Stimulated activated CD8-positive, alpha-beta memory T cell treated with anti-CD3 and anti-CD28 coated beads, Interleukin-12 subunit alpha, Interleukin-12 subunit beta, amount 100 ng/mL, for 1 hour (primary cell): Measurements from ENCODE around the gene UST.
"Not testable (repeated sequence)": the region's sequence is repeated elsewhere in the genome, so short reads cannot be mapped to it uniquely, and the experiment has no call there.

Experiments used
- DNase-seq: peaks from one replicate; pipeline ENCODE4 v3.0.0-alpha.2; 2020; ENCODE audit warnings: low read depth

The UST gene

GRCh38 chr6:148898376-148899014 is 151.7 kb downstream of the UST start:
- DNase-seq, result no peak

- no peak for DNase-seq
Observed at GRCh38 chr6:148904896-148905870, 158.4 kb downstream of the UST start.

GRCh38 chr6:148905901-148906300 is 159.1 kb downstream of the UST start:
- no peak for DNase-seq

- no peak for DNase-seq
Observed at GRCh38 chr6:148906386-148906785, 159.6 kb downstream of the UST start.

- DNase-seq, result no peak
Observed at GRCh38 chr6:148907573-148907972, 160.7 kb downstream of the UST start.

- no peak for DNase-seq
Observed at GRCh38 chr6:148912252-148912651, 165.4 kb downstream of the UST start.

GRCh38 chr6:148915810-148916209 is 169.0 kb downstream of the UST start:
- DNase-seq, result no peak

- not testable (repeated sequence) for DNase-seq
Observed at GRCh38 chr6:148916485-148916884, 169.7 kb downstream of the UST start.

- no peak for DNase-seq
Observed at GRCh38 chr6:148924226-148925012, 177.6 kb downstream of the UST start.

- no peak for DNase-seq
Observed at GRCh38 chr6:148925701-148926100, 178.9 kb downstream of the UST start.

GRCh38 chr6:148926478-148926877 is 179.6 kb downstream of the UST start:
- no peak for DNase-seq

- no peak for DNase-seq
Observed at GRCh38 chr6:148927586-148927985, 180.8 kb downstream of the UST start.

GRCh38 chr6:148928811-148929210 is 182.0 kb downstream of the UST start:
- no peak for DNase-seq

GRCh38 chr6:148932208-148932607 is 185.4 kb downstream of the UST start:
- DNase-seq, result no peak

GRCh38 chr6:148932731-148933130 is 185.9 kb downstream of the UST start:
- DNase-seq, result no peak

GRCh38 chr6:148934539-148934938 is 187.7 kb downstream of the UST start:
- no peak for DNase-seq

- no peak for DNase-seq
Observed at GRCh38 chr6:148934961-148935360, 188.1 kb downstream of the UST start.

GRCh38 chr6:148935705-148936435 is 189.0 kb downstream of the UST start:
- DNase-seq, result no peak

GRCh38 chr6:148943451-148943850 is 196.6 kb downstream of the UST start:
- no peak for DNase-seq

GRCh38 chr6:148944608-148945007 is 197.8 kb downstream of the UST start:
- DNase-seq, result no peak

GRCh38 chr6:148945301-148946021 is 198.6 kb downstream of the UST start:
- DNase-seq, result no peak
